SK-N-MC (cell line): ENCODE measurements around the gene RBM10.

Experiments
- EZH2 ChIP-seq: fragments of 200-600 bp; sonication (generic); IDR thresholded peaks from one replicate; pipeline ENCODE4 v1.6.1; 2017; ENCODE audit warnings: antibody characterized with exemption
- FOXP2 ChIP-seq: optimal IDR thresholded peaks from 2 replicates; pipeline ENCODE3; 2011; ENCODE audit warnings: mild to moderate bottlenecking, moderate library complexity; ENCODE audit not compliant: insufficient read depth; ENCODE audit errors: extremely low read length, control extremely low read depth
- POLR2AphosphoS5 ChIP-seq: IDR thresholded peaks from 2 replicates; pipeline ENCODE4 v1.6.1; 2012; ENCODE audit warnings: mild to moderate bottlenecking, low read depth, low read length, borderline replicate concordance

DNA sequence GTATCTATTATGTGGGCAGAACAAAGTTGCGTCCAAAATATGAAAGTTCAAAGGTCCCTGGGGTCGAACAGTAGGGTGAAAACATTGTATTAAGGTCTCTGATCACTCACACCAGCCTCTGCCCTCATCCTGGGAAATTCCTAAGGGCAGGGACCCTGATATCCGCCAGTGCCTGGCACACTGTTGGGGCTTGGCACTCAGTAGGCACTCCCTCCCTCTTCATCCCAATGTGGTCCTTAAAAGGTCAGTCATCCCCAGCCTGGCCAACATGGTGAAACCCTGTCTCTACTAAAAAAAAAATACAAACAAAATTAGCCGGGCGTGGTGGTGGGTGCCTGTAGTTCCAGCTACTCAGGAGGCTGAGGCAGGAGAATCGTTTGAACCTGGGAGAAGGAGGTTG, 6.8 kb upstream of the RBM10 start:
- TF ChIP-seq POLR2AphosphoS5 (no peak), EZH2 (no peak), FOXP2 (no peak)
